Ishikawa (cell line): Measurements from ENCODE around the gene MCUB.

Experiments used
- CEBPB ChIP-seq: IDR thresholded peaks from 2 replicates; pipeline ENCODE4 v1.6.1; 2012
- CREB1 ChIP-seq: IDR thresholded peaks from 2 replicates; pipeline ENCODE4 v1.6.1; 2012; ENCODE audit warnings: low read depth
- EGR1 ChIP-seq: IDR thresholded peaks from 2 replicates; pipeline ENCODE4 v1.6.1; 2012
- EP300 ChIP-seq: IDR thresholded peaks from 2 replicates; pipeline ENCODE4 v1.6.1; 2012; ENCODE audit warnings: borderline replicate concordance
- FOXM1 ChIP-seq: IDR thresholded peaks from 2 replicates; pipeline ENCODE4 v1.6.1; 2012; ENCODE audit warnings: low read depth, borderline replicate concordance
- MAX ChIP-seq: IDR thresholded peaks from 2 replicates; pipeline ENCODE4 v1.6.1; 2012
- NFIC ChIP-seq: IDR thresholded peaks from 2 replicates; pipeline ENCODE4 v1.6.1; 2012
- RAD21 ChIP-seq: IDR thresholded peaks from 2 replicates; pipeline ENCODE4 v1.6.1; 2012; ENCODE audit warnings: low read depth
- REST ChIP-seq: IDR thresholded peaks from 2 replicates; pipeline ENCODE4 v1.6.1; 2012; ENCODE audit warnings: low read depth, mild to moderate bottlenecking
- TAF1 ChIP-seq: IDR thresholded peaks from 2 replicates; pipeline ENCODE4 v1.6.1; 2012; ENCODE audit warnings: low read depth, mild to moderate bottlenecking
- TEAD4 ChIP-seq: IDR thresholded peaks from 2 replicates; pipeline ENCODE4 v1.6.1; 2012
- USF1 ChIP-seq: IDR thresholded peaks from 2 replicates; pipeline ENCODE4 v1.6.1; 2012
- YY1 ChIP-seq: IDR thresholded peaks from 2 replicates; pipeline ENCODE4 v1.6.1; 2012; ENCODE audit warnings: low read depth
- ZBTB7A ChIP-seq: IDR thresholded peaks from 2 replicates; pipeline ENCODE4 v1.6.1; 2012; ENCODE audit warnings: low read depth

GRCh38 chr4:109631532-109632108 lies 71.6 kb downstream of the MCUB start:
- TF ChIP-seq TAF1 (no peak), RAD21 (no peak), MAX (no peak), FOXM1 (no peak), EGR1 (no peak), USF1 (no peak), CREB1 (no peak), REST (no peak), EP300 (no peak), YY1 (no peak), CEBPB (no peak), ZBTB7A (no peak), TEAD4 (no peak), NFIC (no peak)
